Stimulated activated CD4-positive, alpha-beta T cell treated with anti-CD3 and anti-CD28 coated beads, TNF-alpha, amount 100 ng/mL, for 4 hours (primary cell): ENCODE results near the gene PSMD9.
"Not testable (repeated sequence)": the region's sequence is repeated elsewhere in the genome, so short reads cannot be mapped to it uniquely, and the experiment has no call there.

Experiments
- DNase-seq, 3 experiments: peaks; one replicate each; pipeline ENCODE4 v3.0.0-alpha.2; 2020; ENCODE audit warnings: low read depth in 3 of 3

The PSMD9 gene, protein sequence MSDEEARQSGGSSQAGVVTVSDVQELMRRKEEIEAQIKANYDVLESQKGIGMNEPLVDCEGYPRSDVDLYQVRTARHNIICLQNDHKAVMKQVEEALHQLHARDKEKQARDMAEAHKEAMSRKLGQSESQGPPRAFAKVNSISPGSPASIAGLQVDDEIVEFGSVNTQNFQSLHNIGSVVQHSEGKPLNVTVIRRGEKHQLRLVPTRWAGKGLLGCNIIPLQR

GRCh38 chr12:121888478-121889273, at the start of gene PSMD9:
PSMD9 (plus strand) TSS chr12:121888790; CDS start chr12:121888857, 67 bp downstream.
- peak; percentile 97 to 98 (median 98) for DNase-seq

- peak; percentile 99 to 100 (median 100) for DNase-seq
These were observed 49.2 kb upstream of the PSMD9 start for GRCh38 chr12:121839106-121839992.

- no peak for DNase-seq
These were observed 48.4 kb upstream of the PSMD9 start for GRCh38 chr12:121839993-121840761.

GRCh38 chr12:121843236-121843982, 45.2 kb upstream of the PSMD9 start:
- DNase-seq = no peak

DNA sequence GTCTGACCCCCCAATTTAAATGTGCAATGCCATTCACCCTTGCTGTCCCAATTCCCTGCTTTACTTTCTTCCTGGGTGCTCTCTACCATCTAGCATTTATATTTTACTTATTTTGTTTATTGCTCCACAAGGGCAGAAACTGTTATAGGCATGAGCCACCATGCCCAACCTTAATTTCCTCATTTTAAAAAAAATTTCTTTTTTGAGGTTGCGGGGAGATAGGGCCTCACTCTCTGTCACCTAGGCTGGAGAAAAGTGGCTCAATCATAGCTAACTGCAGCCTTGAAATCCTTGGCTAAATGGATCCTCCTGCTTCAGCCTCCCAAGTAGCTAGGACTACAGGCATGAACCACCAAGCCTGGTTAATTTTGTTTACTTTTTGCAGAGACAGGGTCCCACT, 42.9 kb upstream of the PSMD9 start:
- no peak for DNase-seq

- DNase-seq = no peak
These were observed 39.4 kb upstream of the PSMD9 start for GRCh38 chr12:121849211-121849610.

DNA sequence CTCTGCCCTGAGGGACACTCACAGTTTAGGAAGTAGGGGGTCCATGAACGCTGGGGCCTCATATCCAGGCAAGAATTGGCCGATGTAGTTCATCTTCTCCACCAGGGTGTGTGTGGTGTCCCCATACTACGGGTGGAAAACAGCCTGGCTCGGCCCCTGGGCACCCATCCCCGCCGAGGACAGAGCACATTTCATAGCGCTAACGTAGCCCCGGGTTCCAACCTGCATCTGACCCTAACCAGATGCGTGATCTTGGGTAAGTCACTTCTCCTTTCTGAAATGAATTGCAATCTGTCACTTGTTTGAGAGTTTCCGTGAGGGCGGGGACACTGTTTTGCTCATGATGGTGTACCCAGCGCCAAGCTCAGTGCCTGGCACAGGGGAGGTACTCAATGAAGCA, 38.9 kb upstream of the PSMD9 start:
- DNase-seq = no peak

DNA sequence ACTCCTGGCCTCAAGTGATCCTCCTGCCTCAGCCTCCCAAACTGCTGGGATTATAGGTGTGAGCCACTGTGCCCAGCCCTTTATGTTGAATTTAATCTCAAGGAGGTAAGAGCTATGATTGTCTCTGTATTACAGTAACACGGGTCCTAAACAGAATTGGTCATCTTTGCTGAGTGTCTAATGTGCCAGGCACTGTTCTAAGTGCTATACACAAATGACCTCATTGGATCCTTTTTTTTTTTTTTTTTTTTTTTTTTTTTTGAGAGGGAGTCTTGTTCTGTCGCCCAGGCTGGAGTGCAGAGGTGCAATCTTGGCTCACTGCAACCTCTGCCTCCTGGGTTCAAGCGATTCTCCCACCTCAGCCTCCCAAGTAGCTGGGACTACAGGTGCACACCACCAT, 36.2 kb upstream of the PSMD9 start:
- not testable (repeated sequence) for DNase-seq

DNA sequence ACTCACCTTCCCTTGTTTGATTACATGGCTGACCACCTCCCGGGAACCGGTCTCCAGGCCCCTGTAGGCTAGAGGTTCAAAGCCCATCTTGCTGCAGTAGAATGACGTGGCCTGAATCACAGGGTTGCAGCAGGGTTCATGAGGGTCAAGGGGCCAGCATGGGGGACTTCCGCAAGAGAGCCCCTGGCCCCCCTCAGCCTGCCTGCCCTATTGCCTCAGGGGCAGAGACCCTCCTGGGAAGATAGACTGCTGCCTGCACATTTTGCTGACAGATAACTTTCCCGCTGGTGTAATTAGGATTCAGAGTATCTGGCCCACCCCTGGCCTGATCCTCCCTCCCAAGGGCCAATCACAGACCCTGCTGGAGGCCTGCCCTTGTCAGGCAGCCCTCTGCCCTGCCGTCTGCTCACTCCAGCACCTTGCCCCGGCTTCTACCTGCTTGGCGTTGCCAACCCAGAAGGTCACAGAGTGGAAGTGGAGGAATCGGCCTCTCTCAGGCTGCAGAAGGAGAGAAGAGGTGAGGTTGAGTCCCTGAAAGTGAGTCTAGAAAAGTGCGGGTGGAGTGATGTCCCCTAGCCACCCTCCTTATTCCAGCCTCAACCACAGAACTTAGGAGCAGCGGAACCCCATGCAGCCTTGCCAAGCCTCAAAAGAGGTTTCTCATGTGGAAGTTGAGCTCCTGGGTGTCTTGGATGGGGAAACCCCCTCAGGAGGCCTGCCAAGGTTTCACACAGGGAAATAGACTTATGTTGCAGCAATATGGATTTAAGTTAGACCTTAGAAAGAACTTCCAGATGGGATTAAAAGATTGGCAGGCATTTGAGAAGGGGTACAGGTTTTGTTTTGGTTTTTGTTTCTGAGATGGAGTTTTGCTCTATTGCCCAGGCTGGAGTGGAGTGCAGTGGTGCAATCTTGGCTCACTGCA, 31.0 kb upstream of the PSMD9 start:
- no peak for DNase-seq

- no peak for DNase-seq
These were observed 30.3 kb upstream of the PSMD9 start for GRCh38 chr12:121858318-121858661.

GRCh38 chr12:121858662-121859572, 29.7 kb upstream of the PSMD9 start, which contains the start of gene HPD:
HPD (minus strand) TSS chr12:121858859; CDS start chr12:121858823, 36 bp downstream.
- DNase-seq = no peak

- DNase-seq = no peak
These were observed 28.3 kb upstream of the PSMD9 start for GRCh38 chr12:121860257-121860656.

DNA sequence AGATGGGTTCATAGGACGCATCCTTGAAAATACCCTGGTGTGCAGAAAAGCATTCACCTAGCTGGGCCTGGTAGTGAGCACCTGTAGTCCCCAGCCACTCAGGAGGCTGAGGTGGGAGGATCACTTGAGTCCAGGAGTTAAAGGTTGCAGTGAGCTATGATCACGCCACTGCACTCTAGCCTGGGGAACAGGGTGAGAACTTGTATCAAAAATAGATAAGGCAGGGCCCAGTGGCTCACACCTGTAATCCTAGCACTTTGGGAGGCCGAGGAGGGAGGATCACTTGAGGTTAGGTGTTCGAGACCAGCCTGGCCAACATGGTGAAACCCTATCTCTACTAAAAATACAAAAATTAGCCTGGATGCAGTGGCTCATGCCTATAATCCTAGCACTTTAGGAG, 27.9 kb upstream of the PSMD9 start:
- not testable (repeated sequence) for DNase-seq

DNA sequence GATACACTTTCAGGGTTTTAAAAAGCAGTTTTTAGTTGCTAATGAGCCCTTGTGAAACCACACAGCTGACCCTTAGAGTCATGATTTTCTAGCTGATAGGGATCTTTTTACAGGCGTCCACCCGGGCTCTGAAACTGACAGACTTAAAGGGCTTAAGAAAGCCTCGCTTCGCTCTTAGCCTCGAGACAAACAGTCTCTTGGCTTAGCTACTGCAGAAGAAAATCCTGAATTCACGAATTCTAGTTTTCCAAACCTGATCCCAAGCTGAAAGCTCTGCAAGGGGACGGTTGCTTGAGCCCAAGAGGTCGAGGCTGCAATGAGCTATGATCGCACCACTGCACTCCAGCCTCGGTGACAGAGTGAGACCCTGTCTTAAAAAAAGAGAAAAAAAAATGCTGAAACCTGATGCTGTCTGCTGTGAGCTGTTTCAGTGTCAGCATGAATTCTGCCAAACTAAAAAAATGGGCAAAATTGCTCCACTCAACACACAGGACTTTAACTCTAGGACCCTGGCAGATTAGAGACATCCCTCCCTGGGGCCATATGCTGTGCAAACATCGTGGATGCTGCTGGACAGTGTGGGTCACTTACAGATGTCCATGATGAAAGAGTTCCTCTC, 26.8 kb upstream of the PSMD9 start:
- no peak for DNase-seq

DNA sequence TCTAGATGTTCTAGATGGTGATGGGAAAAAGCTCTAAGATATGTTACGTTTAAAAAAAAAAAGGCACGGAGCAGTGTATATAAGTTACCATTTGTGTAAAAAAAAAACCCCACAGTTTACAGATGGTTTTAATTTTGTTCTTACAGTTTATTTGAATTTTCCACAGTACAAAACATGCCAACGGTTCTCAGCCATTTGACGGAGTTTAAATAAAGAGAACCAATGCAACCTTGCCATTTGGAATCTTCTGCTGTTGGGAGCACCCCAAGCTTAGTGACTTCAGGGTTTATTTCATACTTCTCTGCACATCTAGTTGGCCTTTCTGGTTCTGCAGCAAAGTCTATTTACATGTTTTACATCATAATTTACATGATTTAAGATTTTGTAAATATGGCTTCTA, 22.3 kb upstream of the PSMD9 start:
- DNase-seq = no peak

DNA sequence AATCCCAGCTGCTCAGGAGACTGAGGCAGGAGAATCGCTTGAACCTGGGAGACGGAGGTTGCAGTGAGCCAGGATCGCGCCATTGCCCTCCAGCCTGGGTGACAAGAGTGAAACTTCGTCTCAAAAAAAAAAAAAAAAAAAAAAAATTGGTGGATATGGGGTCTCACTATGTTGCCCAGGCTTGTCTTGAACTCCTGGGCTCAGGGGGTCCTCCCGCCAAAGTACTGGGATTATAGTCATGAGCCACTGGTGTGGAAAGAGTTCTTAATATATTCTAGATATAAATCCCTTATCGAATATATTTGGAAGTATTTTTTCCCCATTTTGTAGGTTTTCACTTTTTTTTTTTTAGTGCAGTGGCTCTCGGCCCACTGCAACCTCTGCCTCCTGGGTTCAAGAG, 19.4 kb upstream of the PSMD9 start:
- DNase-seq = not testable (repeated sequence)

GRCh38 chr12:121871467-121871866, 17.1 kb upstream of the PSMD9 start:
- DNase-seq = no peak

DNA sequence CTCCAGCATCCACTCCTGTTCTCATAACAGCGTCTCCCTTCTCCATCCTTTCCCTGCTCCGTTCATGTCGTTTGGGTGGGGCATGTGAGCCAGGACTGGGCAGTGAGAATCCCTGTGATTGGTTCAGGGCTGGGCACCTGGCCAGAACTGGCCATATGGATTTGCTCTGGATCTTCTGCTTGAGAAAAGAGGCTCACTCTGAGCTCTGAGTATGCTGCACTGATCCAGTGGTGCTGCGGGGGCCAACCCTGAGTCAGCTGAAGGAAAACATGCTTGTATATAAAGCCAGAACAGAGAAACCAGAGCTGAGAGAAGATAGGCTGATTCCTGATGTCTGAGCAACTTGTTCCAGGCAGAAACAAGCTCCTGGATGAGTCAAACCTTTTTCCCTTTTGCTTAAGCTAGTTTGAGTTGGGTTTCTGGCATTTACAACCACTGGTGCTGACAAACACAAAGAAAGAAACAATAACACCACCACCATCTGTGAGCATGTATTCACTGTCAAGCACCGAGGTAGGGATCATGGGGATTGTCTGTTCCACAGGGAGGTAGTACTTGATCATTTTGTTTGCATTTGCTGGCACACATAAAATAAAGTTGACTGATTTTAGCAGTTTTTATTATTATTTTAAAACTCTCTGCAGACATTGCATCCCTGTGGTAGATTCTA, 15.9 kb upstream of the PSMD9 start:
- no peak for DNase-seq
